ENCODE measurements around the gene PPP2R5C.

DNA sequence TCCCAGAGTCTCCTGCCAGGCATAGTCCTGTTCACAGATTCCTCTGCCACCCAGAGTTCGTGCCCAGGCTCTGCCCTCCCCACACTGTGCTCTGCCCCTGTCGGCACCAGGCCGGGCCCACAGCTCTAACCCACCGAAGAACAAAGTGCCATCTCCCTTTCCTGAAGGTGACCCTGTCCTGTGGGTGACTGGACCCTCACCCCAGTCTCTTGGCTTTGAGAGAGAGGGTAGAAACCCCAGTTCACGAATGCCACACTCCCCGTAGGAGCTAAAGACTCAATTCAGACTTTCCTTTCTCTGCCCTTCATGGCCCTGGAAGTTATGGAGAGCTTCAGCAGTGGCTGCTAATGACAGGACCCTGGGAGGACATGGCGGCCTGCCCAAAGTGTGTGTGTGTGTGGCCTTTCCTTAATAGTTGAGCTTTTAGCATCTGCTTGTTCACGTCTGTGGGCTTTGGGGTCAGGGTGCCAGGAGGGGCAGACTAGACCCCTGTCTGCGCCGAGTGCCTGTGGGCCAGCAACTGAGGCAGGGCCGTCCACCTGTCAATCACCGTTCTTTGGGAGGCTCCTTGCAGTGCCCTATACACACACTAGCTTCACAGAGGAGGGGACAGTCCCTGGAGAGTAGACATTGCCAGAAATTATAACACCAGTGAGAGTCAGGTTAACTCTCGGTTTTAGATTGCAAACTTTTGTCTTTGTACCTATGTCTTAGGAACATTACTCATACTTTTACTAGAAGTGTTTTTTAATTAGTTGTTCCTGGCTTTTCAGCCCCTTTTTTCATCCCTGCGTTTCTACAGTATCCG is 118.2 kb downstream of the PPP2R5C start:
- TF ChIP-seq, protein P1, sequence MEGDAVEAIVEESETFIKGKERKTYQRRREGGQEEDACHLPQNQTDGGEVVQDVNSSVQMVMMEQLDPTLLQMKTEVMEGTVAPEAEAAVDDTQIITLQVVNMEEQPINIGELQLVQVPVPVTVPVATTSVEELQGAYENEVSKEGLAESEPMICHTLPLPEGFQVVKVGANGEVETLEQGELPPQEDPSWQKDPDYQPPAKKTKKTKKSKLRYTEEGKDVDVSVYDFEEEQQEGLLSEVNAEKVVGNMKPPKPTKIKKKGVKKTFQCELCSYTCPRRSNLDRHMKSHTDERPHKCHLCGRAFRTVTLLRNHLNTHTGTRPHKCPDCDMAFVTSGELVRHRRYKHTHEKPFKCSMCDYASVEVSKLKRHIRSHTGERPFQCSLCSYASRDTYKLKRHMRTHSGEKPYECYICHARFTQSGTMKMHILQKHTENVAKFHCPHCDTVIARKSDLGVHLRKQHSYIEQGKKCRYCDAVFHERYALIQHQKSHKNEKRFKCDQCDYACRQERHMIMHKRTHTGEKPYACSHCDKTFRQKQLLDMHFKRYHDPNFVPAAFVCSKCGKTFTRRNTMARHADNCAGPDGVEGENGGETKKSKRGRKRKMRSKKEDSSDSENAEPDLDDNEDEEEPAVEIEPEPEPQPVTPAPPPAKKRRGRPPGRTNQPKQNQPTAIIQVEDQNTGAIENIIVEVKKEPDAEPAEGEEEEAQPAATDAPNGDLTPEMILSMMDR (conservative IDR thresholded peaks at IDR 0.05; ENCODE audit: low read depth, low read length): no peak
- no peak for TF ChIP-seq MAFK (IDR thresholded peaks at IDR 0.05; ENCODE audit: low read depth, low read length)
- no peak for TF ChIP-seq CEBPB (IDR thresholded peaks at IDR 0.05; ENCODE audit: low read depth, low read length)
- TF ChIP-seq POLR2A (IDR thresholded peaks at IDR 0.05; ENCODE audit: low read depth, low read length): no peak
- no peak for TF ChIP-seq BHLHE40 (IDR thresholded peaks at IDR 0.05; ENCODE audit: low read depth, low read length)
- no peak for TF ChIP-seq MXI1 (IDR thresholded peaks at IDR 0.05; ENCODE audit: borderline replicate concordance, low read depth, low read length)
- TF ChIP-seq RFX5 (IDR thresholded peaks at IDR 0.05; ENCODE audit: low read depth, low read length): no peak
- TF ChIP-seq SMC3 (IDR thresholded peaks at IDR 0.05; ENCODE audit: low read depth, low read length): no peak
- TF ChIP-seq RAD21 (IDR thresholded peaks at IDR 0.05; ENCODE audit: low read length): no peak
- TF ChIP-seq MAZ (IDR thresholded peaks at IDR 0.05; ENCODE audit: borderline replicate concordance, low read depth, low read length): no peak
- TF ChIP-seq, protein P2, sequence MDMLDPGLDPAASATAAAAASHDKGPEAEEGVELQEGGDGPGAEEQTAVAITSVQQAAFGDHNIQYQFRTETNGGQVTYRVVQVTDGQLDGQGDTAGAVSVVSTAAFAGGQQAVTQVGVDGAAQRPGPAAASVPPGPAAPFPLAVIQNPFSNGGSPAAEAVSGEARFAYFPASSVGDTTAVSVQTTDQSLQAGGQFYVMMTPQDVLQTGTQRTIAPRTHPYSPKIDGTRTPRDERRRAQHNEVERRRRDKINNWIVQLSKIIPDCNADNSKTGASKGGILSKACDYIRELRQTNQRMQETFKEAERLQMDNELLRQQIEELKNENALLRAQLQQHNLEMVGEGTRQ (IDR thresholded peaks at IDR 0.05; ENCODE audit: low read depth, low read length): no peak
